Measurements from ENCODE around the gene SCG2.

DNA sequence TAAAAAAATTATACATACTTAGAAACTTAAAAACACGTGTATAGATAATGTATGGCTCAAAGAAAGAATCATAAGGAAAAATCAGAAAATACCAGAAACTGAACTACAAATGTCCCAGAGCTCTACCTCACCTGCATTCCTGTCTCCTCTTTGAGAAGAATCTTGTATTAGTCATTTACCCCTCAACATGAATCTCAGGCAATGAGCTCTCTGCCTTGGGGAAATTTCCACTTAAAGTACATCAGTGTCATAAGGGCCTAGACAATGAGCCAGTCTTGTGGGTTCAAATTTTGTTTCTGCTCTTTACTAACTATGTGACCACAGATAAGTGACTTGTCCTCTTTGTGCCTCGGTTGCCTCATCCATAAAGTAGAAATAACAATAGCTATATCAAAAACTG, 40.1 kb downstream of the SCG2 start:
- TF ChIP-seq, protein P1, sequence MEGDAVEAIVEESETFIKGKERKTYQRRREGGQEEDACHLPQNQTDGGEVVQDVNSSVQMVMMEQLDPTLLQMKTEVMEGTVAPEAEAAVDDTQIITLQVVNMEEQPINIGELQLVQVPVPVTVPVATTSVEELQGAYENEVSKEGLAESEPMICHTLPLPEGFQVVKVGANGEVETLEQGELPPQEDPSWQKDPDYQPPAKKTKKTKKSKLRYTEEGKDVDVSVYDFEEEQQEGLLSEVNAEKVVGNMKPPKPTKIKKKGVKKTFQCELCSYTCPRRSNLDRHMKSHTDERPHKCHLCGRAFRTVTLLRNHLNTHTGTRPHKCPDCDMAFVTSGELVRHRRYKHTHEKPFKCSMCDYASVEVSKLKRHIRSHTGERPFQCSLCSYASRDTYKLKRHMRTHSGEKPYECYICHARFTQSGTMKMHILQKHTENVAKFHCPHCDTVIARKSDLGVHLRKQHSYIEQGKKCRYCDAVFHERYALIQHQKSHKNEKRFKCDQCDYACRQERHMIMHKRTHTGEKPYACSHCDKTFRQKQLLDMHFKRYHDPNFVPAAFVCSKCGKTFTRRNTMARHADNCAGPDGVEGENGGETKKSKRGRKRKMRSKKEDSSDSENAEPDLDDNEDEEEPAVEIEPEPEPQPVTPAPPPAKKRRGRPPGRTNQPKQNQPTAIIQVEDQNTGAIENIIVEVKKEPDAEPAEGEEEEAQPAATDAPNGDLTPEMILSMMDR (conservative IDR thresholded peaks at IDR 0.05 in 1 of 2, IDR thresholded peaks at IDR 0.05 in 1 of 2; ENCODE audit: low read depth in 1 of 2, low read length in 2 of 2) = no peak
- no peak for TF ChIP-seq EZH2 (IDR thresholded peaks at IDR 0.05; ENCODE audit: low read length, missing control alignments)
